HepG2 (cell line): Measurements from ENCODE around the gene HECTD4. TPM values are rescaled to one million over a fixed set of nuclear protein-coding genes. Genes with fewer than 3 reads are reported as not detected.

Experiments
- ATAC-seq: fragments of 200-7000 bp; cut with Tn5 transposase; 3 replicates; pipeline ENCODE4 v1.9.1; 2020; ENCODE audit warnings: mild to moderate bottlenecking, moderate library complexity
- BruUV-seq: library from RNA; stranded (reverse); fragments of 400-500 nt; replicated peaks from 2 replicates; lab custom pipeline; 2021; lab: Mats Ljungman, UMichigan
- CTCF ChIA-PET: fragments of 300-600 bp; formaldehyde crosslinking; extraction: SDS; loops from one replicate; lab custom pipeline; 2021; ENCODE audit warnings: low total read pairs, inconsistent platforms, low intra/inter-chr PET ratio; lab: Yijun Ruan, JAX
- POLR2A ChIA-PET: fragments of 350-600 bp; sonication (Branson Sonifier 250); formaldehyde crosslinking; loops from one replicate; lab custom pipeline; 2020; ENCODE audit warnings: antibody characterized with exemption, inconsistent platforms; lab: Yijun Ruan, JAX
- DNase-seq: peaks from one replicate; pipeline ENCODE4 v3.0.0-alpha.2; 2015; ENCODE audit warnings: low spot score
- FAIRE-seq: peaks from 3 replicates; lab custom pipeline; 2011; peaks lifted over from hg19 to GRCh38; lab: Jason Lieb, UNC
- H2AFZ ChIP-seq: one replicate; pipeline ENCODE4 v1.6.1; 2011; ENCODE audit warnings: low read length, inconsistent platforms
- H3K27ac ChIP-seq: fragments of 300-600 bp; 3 replicates; pipeline ENCODE4 v1.8.0; 2011; ENCODE audit warnings: mixed run types, mild to moderate bottlenecking, mixed read lengths, low read length, inconsistent platforms; ENCODE audit not compliant: insufficient read depth; ENCODE audit errors: extremely low read length
- H3K27me3 ChIP-seq, 2 experiments: fragments of 200-600 bp in 1 of 2; 2 replicates in 1 of 2; 3 replicates in 1 of 2; pipeline versions ENCODE4 v1.6.0 to v1.8.0; 2011; ENCODE audit warnings: low read length in 2 of 2, mild to moderate bottlenecking in 2 of 2, moderate library complexity in 2 of 2, inconsistent platforms in 1 of 2; ENCODE audit not compliant: insufficient read depth in 2 of 2, control insufficient read depth in 1 of 2
- H3K36me3 ChIP-seq, 2 experiments: fragments of 200-600 bp in 1 of 2; replicated peaks in 1 of 2; 2 replicates in 1 of 2; 3 replicates in 1 of 2; pipeline versions ENCODE4 v1.5.1 to v1.8.0; 2011; ENCODE audit warnings: low read length in 2 of 2, inconsistent platforms in 1 of 2; ENCODE audit not compliant: insufficient read depth in 2 of 2, control insufficient read depth in 1 of 2
- H3K4me1 ChIP-seq: 2 replicates; pipeline ENCODE4 v1.5.1; 2012; ENCODE audit warnings: low read length, inconsistent platforms; ENCODE audit not compliant: insufficient read depth
- H3K4me2 ChIP-seq: 2 replicates; pipeline ENCODE4 v1.6.0; 2011; ENCODE audit warnings: low read depth, low read length, inconsistent platforms
- H3K4me3 ChIP-seq, 3 experiments: fragments of 200-600 bp in 1 of 3; sonication (generic), shearing (Covaris generic) in 1 of 3; replicated peaks in 1 of 3; 2 replicates each; pipeline ENCODE4 v1.5.1; 2011 to 2016; ENCODE audit warnings: low read length in 3 of 3, inconsistent platforms in 2 of 3, low read depth in 2 of 3, mild to moderate bottlenecking in 2 of 3, control low read depth in 1 of 3, mixed read lengths in 1 of 3; ENCODE audit not compliant: insufficient read depth in 1 of 3
- H3K79me2 ChIP-seq: one replicate; pipeline ENCODE4 v1.6.1; 2011; ENCODE audit warnings: low read length, inconsistent platforms; ENCODE audit not compliant: insufficient read depth
- H3K9ac ChIP-seq: 2 replicates; pipeline ENCODE4 v1.6.0; 2011; ENCODE audit warnings: mild to moderate bottlenecking, low read depth, low read length, inconsistent platforms; ENCODE audit not compliant: insufficient read depth
- H3K9me3 ChIP-seq: 2 replicates; pipeline ENCODE4 v1.5.1; 2012; ENCODE audit warnings: mild to moderate bottlenecking, low read length
- H4K20me1 ChIP-seq: 2 replicates; pipeline ENCODE4 v1.6.0; 2011; ENCODE audit warnings: inconsistent platforms, mild to moderate bottlenecking, low read length, moderate library complexity; ENCODE audit not compliant: insufficient read depth
- CBX5 ChIP-seq: sonication (generic); formaldehyde crosslinking; IDR thresholded peaks from 2 replicates; pipeline ENCODE4 v1.4.0; 2020; ENCODE audit warnings: missing genetic modification reagents, borderline replicate concordance
- KDM5A ChIP-seq: fragments of 200-600 bp; sonication (generic); IDR thresholded peaks from 2 replicates; pipeline ENCODE4 v1.7.0; 2018; ENCODE audit warnings: antibody characterized with exemption, mild to moderate bottlenecking, low read length, borderline replicate concordance
- MED13 ChIP-seq: sonication (generic); formaldehyde crosslinking; IDR thresholded peaks from 2 replicates; pipeline ENCODE4 v1.5.0; 2020; ENCODE audit warnings: missing genetic modification reagents
- NBN ChIP-seq: fragments of 450-650 bp; conservative IDR thresholded peaks from 2 replicates; pipeline ENCODE4 v1.6.1; 2017
- RBM22 ChIP-seq: fragments of 200-400 bp; formaldehyde crosslinking; optimal IDR thresholded peaks from 2 replicates; pipeline ENCODE3; 2017; ENCODE audit warnings: mild to moderate bottlenecking, low read length, moderate library complexity
- TBP ChIP-seq: sonication (generic); formaldehyde crosslinking; IDR thresholded peaks from 2 replicates; pipeline ENCODE4 v1.5.0; 2020; ENCODE audit warnings: missing genetic modification reagents
- YEATS4 ChIP-seq: sonication (generic); formaldehyde crosslinking; IDR thresholded peaks from 2 replicates; pipeline ENCODE4 v1.4.0; 2020; ENCODE audit warnings: missing genetic modification reagents, borderline replicate concordance
- ZNF567 ChIP-seq: sonication (generic); formaldehyde crosslinking; IDR thresholded peaks from 2 replicates; pipeline ENCODE4 v1.8.1; 2023; ENCODE audit warnings: mild to moderate bottlenecking, missing genetic modification reagents, borderline replicate concordance
- ZNF614 ChIP-seq: IDR thresholded peaks from 2 replicates; pipeline ENCODE4 v1.6.1; 2018; ENCODE audit warnings: missing biosample characterization, missing genetic modification reagents, inconsistent platforms, borderline replicate concordance
- WGBS: methylation state at CpG from one replicate; pipeline ENCODE4 v1.1.6; 2017; ENCODE audit warnings: low lambda C conversion rate; 5-methylcytosine and 5-hydroxymethylcytosine counted together
- in situ Hi-C: cut with HindIII; loops from 2 replicates; pipeline ENCODE4 v1.10.0; 2017; ENCODE audit warnings: low pct_unique_long_range_greater_than_20kb; ENCODE audit not compliant: extremely low pct_ligation_motif_present
- intact Hi-C: fragments of 100-400 bp; cut with micrococcal nuclease; formaldehyde crosslinking; loops from one replicate; pipeline ENCODE4 v1.10.0; 2022; ENCODE audit not compliant: unreplicated experiment
- polyA plus RNA-seq, 8 experiments: library from polyadenylated mRNA; depleted of rRNA in 3 of 8; stranded (reverse) in 7 of 8; unstranded in 1 of 8; fragments of >200 nt; fragmentation: Illumina TruSeq in 4 of 8; extraction: Trizol in 4 of 8; gene quantifications; 2 replicates each; pipeline versions ENCODE4 v1.2.1 to v1.2.3, GENCODE V29; 2011 to 2016; ENCODE audit warnings: low read depth in 4 of 8, missing spikeins in 1 of 8, mixed read lengths in 1 of 8; ENCODE audit not compliant: insufficient read depth in 1 of 8
- total RNA-seq, 5 experiments: library from RNA; depleted of rRNA; stranded (reverse); fragments of >200 nt; fragmentation: Illumina TruSeq; extraction: Trizol; gene quantifications; 2 replicates each; pipeline ENCODE4 v1.2.3, GENCODE V29; 2016; ENCODE audit warnings: low read depth in 1 of 5
- TF ChIP-seq, protein P1 (sequence below): sonication (generic); formaldehyde crosslinking; IDR thresholded peaks from 2 replicates; pipeline ENCODE4 v1.4.0; 2020; ENCODE audit warnings: mild to moderate bottlenecking, low read depth, missing genetic modification reagents
- TF ChIP-seq, protein P2 (sequence below): sonication (generic); formaldehyde crosslinking; IDR thresholded peaks from 2 replicates; pipeline ENCODE4 v1.5.1; 2020; ENCODE audit warnings: missing genetic modification reagents, mild to moderate bottlenecking, borderline replicate concordance
- TF ChIP-seq, protein P3 (sequence below): IDR thresholded peaks from 2 replicates; pipeline ENCODE4 v1.6.1; 2018; ENCODE audit warnings: missing genetic modification reagents
- TF ChIP-seq, protein P4 (sequence below): sonication (generic); formaldehyde crosslinking; IDR thresholded peaks from 2 replicates; pipeline ENCODE4 v1.4.0; 2020; ENCODE audit warnings: mild to moderate bottlenecking, missing genetic modification reagents

HECTD4 gene
- total and polyA plus RNA-seq, 2 of the 13 experiments (the other 11 are each of a cell fraction or from before 2014, with no cell fraction given) = 9.0 to 11.4 TPM

DNA sequence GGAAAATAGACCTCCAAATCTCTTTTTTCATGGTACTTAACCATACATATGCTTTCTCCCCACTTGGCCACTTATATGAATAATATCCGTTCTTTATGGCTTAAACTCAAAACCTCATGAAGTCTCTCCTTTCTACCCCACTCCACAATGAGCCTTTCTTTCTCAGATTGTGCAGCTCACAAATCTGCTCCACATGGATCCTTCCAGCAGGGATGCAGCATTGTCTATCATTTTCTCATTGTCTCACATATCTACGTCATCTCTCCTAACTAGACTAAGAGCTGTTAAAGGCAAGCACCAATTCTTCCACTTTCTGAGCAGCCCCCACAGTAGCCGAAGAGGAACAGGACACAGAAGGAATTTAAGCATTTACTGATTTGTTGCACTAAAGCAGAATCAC, 106.4 kb downstream of the HECTD4 start:
- in situ Hi-C loops (no loop called here), intact Hi-C loops (no loop called here)
- peaks cover 9% of the 10 kb centered on the region for H3K4me1 ChIP-seq
- 100% methylated on average over 3 of the region's 3 CpGs for WGBS
- TF ChIP-seq, protein P1, sequence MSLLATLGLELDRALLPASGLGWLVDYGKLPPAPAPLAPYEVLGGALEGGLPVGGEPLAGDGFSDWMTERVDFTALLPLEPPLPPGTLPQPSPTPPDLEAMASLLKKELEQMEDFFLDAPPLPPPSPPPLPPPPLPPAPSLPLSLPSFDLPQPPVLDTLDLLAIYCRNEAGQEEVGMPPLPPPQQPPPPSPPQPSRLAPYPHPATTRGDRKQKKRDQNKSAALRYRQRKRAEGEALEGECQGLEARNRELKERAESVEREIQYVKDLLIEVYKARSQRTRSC (CRISPR knock-in tag) = no peak
- TF ChIP-seq YEATS4 (CRISPR knock-in tag) (no peak), ZNF567 (CRISPR knock-in tag) (no peak), RBM22 (no peak), NBN (no peak), TBP (no peak), ZNF614 (CRISPR knock-in tag) (no peak), KDM5A (no peak), CBX5 (CRISPR knock-in tag) (no peak), MED13 (no peak)
- TF ChIP-seq, protein P2, sequence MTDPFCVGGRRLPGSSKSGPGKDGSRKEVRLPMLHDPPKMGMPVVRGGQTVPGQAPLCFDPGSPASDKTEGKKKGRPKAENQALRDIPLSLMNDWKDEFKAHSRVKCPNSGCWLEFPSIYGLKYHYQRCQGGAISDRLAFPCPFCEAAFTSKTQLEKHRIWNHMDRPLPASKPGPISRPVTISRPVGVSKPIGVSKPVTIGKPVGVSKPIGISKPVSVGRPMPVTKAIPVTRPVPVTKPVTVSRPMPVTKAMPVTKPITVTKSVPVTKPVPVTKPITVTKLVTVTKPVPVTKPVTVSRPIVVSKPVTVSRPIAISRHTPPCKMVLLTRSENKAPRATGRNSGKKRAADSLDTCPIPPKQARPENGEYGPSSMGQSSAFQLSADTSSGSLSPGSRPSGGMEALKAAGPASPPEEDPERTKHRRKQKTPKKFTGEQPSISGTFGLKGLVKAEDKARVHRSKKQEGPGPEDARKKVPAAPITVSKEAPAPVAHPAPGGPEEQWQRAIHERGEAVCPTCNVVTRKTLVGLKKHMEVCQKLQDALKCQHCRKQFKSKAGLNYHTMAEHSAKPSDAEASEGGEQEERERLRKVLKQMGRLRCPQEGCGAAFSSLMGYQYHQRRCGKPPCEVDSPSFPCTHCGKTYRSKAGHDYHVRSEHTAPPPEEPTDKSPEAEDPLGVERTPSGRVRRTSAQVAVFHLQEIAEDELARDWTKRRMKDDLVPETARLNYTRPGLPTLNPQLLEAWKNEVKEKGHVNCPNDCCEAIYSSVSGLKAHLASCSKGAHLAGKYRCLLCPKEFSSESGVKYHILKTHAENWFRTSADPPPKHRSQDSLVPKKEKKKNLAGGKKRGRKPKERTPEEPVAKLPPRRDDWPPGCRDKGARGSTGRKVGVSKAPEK (CRISPR knock-in tag) = no peak
- TF ChIP-seq, protein P3, sequence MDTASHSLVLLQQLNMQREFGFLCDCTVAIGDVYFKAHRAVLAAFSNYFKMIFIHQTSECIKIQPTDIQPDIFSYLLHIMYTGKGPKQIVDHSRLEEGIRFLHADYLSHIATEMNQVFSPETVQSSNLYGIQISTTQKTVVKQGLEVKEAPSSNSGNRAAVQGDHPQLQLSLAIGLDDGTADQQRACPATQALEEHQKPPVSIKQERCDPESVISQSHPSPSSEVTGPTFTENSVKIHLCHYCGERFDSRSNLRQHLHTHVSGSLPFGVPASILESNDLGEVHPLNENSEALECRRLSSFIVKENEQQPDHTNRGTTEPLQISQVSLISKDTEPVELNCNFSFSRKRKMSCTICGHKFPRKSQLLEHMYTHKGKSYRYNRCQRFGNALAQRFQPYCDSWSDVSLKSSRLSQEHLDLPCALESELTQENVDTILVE (CRISPR knock-in tag) = no peak
- TF ChIP-seq, protein P4, sequence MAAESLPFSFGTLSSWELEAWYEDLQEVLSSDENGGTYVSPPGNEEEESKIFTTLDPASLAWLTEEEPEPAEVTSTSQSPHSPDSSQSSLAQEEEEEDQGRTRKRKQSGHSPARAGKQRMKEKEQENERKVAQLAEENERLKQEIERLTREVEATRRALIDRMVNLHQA (CRISPR knock-in tag) = no peak
- no peak overlapping the region for H3K9ac ChIP-seq
- ChIA-PET CTCF (no interaction called here), POLR2A (no interaction called here)
- H3K36me3 ChIP-seq = peaks cover 1 to 20% of the 10 kb centered on the region in 2 experiments; a peak in 4 of 5 replicates
- no peak for FAIRE-seq
- H4K20me1 ChIP-seq = no peaks in the 10 kb centered on the region
- no TSS peak for BruUV-seq
- no peaks in the 10 kb centered on the region for H3K9me3 ChIP-seq
- no peak for DNase-seq
- ATAC-seq = no peak
- no peak overlapping the region for H2AFZ ChIP-seq
- no peaks in the 10 kb centered on the region for H3K27me3 ChIP-seq
- H3K4me2 ChIP-seq = no peak overlapping the region
- H3K79me2 ChIP-seq = no peaks in the 10 kb centered on the region
- no peak overlapping the region for H3K4me3 ChIP-seq
- H3K27ac ChIP-seq = no peak overlapping the region
